NOMO-1 (cell line): Measurements from ENCODE around the gene TPM4.
"Not testable (repeated sequence)": the region's sequence is repeated elsewhere in the genome, so short reads cannot be mapped to it uniquely, and the experiment has no call there.

Experiments used
- DNase-seq, 2 experiments: peaks; one replicate each; lab custom pipeline; 2025; ENCODE audit not compliant: unreplicated experiment in 2 of 2; lab: John Stamatoyannopoulos, UW

TPM4 gene

GRCh38 chr19:16070366-16070990 lies 5.8 kb upstream of the TPM4 start:
- peak; percentile 60 to 71 for DNase-seq

DNA sequence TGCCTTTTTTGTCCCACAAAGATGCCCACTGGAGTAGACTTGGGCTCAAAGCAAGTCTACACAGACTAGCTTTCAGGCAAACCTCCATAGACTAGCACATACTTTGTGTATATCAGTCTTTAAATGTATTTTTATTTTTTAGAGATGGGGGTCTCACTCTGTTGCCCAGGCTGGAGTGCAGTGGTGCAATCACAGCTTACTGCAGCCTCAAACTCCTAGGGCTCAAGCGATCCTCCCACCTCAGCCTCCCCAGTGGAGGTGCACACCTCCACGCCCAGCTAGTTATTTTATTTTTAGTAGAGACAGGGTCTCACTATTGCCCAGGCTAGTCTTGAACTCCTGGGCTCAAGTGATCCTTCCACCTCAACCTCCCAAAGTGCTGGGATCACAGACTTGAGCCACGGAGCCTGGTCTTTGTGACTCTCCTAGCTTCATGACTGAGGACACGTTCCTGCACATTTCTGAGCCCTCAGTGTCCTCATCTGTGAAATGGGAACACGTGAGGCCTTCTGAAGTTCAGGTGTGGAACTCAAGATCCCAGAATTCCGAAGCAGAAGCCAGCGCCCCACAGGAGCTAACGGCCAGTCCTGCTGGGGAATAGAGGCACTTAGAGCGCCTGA lies 5.1 kb upstream of the TPM4 start:
- no peak for DNase-seq

GRCh38 chr19:16073481-16073880 lies 2.8 kb upstream of the TPM4 start:
- DNase-seq, result no peak

DNA sequence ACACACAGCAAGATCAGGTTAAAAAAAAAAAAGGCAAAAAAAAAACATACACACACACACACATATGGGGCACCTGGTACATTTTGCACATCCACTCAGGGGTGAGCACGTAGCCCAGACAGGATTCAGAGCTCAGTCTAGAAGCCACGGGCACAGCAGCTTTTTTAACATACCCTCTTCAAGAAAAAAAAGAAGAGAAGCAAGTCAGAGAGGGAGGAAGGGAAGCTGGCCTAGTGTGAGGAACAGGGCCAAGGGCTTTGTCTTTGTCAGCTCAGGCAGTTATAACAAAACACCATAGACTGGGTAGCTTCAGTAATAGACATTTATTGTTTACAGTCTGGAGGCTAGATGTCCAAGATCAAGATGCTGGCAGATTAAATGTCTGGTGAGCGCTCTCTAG lies 2.3 kb upstream of the TPM4 start:
- DNase-seq, result no peak

- DNase-seq, result no peak
Measured at GRCh38 chr19:16074488-16075365, 1.6 kb upstream of the TPM4 start.

GRCh38 chr19:16075430-16076153 lies 703 bp upstream of the TPM4 start:
- DNase-seq, result no peak

GRCh38 chr19:16076958-16077611 lies 790 bp downstream of the TPM4 start:
- no peak for DNase-seq

GRCh38 chr19:16077984-16078758 lies 1.9 kb downstream of the TPM4 start:
- DNase-seq, result no peak

- peak; percentile 91 to 99 for DNase-seq
Measured at GRCh38 chr19:16078759-16079707, 2.7 kb downstream of the TPM4 start.

- DNase-seq, result no peak
Measured at GRCh38 chr19:16084067-16084685, 7.9 kb downstream of the TPM4 start.

GRCh38 chr19:16085115-16085514 lies 8.8 kb downstream of the TPM4 start:
- DNase-seq, result no peak

GRCh38 chr19:16087404-16087803 lies 11.1 kb downstream of the TPM4 start:
- not testable (repeated sequence) for DNase-seq

DNA sequence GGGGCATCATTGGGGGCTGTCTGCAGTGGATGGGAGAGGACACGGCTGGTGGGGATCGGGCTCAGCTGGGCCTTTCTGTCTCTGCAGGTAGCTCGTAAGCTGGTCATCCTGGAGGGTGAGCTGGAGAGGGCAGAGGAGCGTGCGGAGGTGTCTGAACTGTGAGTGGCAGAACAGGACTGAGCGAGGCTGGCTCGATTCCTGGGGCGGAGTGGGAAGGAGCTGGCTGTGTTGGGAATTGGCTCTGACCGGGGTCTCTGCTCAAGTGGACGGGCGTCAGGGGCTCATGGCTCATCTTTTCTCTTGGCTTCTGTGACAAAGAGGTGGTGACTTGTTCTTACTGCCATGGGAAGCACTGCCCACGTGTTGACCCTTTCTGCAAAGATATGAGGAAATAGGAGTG lies 11.6 kb downstream of the TPM4 start:
- no peak for DNase-seq

DNA sequence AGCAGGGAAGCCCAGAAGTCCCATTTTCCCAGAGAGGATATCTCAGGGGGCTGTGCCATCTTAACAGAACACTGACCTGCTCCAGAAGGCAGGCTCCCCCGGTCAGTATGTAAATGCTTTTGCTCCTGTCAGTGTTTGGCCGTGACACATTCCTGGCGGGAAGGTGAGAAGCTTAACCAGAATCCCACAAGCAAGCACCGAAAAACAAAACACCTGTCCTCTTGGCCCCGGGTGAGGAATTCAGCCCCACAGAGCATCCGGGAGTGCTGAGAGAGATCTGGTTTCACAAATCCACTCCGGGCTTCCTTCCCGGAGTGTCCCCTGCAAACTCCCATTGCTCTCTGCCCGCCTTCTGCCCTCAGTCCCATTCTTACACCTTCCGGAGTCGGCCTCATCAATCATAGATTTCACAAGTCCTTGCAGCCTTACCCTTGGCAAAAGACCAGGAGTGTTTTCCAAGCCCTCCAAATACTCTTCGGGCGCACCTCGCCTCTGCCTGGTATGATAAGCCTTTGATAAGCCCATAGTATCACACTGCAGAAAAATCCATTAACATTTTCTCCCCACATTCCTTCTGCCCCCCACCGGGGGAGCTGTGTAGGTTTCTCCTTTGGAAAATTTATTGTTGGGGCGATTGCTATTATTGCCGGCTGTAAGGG lies 12.2 kb downstream of the TPM4 start:
- DNase-seq, result no peak

GRCh38 chr19:16089010-16089846 lies 12.9 kb downstream of the TPM4 start:
- no peak for DNase-seq

DNA sequence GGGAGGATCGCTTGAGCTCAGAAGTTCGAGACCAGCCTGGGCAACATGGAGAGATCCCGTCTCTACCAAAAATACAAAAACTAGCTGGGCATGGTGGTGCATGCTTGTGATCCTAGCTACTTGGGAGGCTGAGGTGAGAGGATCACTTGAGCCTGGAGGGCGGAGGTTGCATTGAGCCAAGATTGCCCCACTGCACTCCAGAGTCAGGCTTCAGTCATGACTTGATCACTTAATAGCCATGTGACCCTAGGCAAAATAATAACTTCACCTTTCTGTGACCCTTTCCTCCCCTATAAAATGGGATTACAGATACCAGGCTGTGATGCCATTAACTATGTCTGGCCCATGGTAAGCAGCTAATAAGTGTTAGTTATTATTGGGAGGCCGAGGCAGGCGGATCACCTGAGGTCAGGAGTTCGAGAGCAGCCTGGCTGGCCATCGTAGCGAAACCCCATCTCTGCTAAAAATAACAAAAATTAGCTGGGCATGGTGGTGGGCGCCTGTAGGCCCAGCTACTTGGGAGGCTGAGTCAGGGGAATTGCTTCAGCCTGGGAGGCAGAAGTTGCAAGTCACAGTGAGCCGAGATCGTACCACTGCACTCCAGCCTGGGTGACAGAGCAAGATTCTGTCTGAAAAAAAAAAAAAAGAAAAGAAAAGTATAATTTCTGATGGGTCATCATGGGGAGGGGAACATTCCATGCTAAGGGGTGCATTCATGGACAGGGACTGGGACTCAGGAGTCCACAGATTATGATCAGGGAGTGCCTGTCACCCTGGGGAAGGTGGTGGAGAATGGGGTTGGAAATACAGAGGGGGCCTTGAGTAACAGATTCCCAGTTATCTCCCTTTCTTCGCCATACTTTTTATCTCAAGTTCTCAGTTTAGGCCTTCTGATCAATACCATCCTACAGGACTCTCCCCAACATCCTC lies 15.5 kb downstream of the TPM4 start:
- DNase-seq, result no peak
